Measurements from ENCODE around the gene PCNX1. TPM values are rescaled to one million over a fixed set of nuclear protein-coding genes. Genes with fewer than 3 reads are reported as not detected.

PCNX1 gene
- total and polyA plus RNA-seq, 2 of the 4 experiments (the other 2 are of a cell fraction), result 15.0 to 43.7 TPM

Small RNAs within 50 kb of the gene (microRNA-seq; reads per million reads assigned to microRNA genes)
- not detected for gene AC005230.1 (ENCODE audit: insufficient read depth, insufficient read length)
- gene GTF3AP2 (ENCODE audit: insufficient read depth, insufficient read length), result not detected

Small RNAs within 50 kb of the gene (small RNA-seq; reads per million reads assigned to genes)
- gene AC005230.1, result 0 reads per million in 5 experiments
- gene GTF3AP2, result 0 reads per million in 5 experiments

Other genes with a start within 250 kb of the PCNX1 start
- 0.18 and 0.28 TPM in 2 replicates for gene MAP3K9, start 97.9 kb upstream of the PCNX1 start, total RNA-seq (2012; rRNA removed)
- 0.17 and 0.26 TPM in 2 replicates for gene MAP3K9, start 97.9 kb upstream of the PCNX1 start, polyA plus RNA-seq (2012; rRNA removed)